Stimulated activated CD4-positive, alpha-beta T cell treated with anti-CD3 and anti-CD28 coated beads, Interleukin-12 subunit alpha, Interleukin-12 subunit beta, amount 100 ng/mL, for 48 hours (primary cell): ENCODE data around the gene CLCN1.
"Not testable (repeated sequence)": the region's sequence is repeated elsewhere in the genome, so short reads cannot be mapped to it uniquely, and the experiment has no call there.

Source experiments
- DNase-seq, 3 donors: peaks; one replicate each; pipeline ENCODE4 v3.0.0-alpha.2; 2020; ENCODE audit warnings: low read depth in 2 of 3, low spot score in 1 of 3

The CLCN1 gene

GRCh38 chr7:143383642-143383957 lies 67.7 kb downstream of the CLCN1 start:
- DNase-seq: no peak

DNA sequence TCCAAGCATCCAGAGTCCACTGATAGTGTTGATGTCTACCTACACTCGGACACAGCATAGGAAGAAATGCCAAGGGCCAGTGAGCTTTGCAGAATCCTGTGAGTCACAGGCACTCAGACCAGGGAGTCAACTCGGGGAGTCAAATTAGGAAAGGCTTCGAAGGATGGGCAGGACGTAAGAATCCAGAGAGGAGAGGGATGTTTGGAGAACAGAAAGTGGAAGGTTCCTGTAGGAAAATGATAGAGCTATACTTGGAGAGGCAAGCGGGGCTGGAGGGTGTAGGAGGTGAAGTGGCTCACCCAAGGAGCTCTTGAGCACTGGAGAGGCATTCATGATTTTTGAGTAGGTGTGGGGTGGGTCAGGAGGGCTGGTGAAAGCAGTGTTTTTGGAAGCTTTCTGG lies 68.2 kb downstream of the CLCN1 start:
- no peak for DNase-seq

DNA sequence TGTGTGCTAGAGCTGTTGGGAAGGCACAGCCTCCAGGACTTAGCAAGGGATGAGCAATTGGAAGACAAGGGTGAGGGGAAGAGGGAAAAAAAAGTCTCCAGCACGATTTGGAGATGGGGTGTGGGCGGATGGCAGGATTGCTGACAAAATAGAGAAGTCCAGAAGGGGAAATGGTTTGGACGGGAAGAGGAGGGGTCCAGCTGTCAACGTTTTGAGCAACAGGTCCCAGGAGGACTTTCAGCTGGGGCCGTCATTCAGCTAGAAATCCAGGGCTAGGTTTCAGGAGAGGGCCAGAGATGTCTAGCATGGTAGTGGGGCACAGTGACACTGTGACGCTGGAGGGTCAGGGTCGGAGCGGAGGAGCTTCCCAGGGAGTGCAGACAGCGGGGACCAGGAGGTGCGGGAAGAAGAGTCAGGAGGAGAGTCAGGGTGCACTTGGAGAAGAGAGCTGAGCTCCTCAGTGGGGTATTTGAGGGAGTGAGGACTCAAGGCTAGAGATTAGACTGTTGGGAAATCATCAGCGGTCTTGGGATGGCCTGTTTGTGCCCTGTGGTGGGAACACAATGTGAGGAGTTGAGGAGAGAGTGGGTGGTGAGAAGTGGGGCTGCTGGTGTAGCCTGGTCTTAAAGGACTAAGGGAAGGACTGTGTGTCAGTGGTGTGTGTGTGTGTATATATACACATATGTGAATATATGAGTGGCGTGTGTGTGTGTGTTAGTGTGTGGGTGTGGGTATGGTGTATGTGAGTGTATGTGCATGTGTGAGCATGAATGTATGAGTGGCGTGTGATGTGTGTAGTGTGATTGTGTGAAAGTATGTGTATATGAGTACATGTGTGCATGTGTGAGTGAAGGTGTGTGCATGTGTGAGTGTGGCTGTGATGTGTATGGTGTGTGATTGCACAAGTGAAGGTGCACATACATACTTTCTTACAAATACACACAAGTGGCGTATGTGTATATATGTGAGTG lies 69.0 kb downstream of the CLCN1 start:
- DNase-seq: no peak

- no peak for DNase-seq
Measured at GRCh38 chr7:143385891-143386781, 70.2 kb downstream of the CLCN1 start.

DNA sequence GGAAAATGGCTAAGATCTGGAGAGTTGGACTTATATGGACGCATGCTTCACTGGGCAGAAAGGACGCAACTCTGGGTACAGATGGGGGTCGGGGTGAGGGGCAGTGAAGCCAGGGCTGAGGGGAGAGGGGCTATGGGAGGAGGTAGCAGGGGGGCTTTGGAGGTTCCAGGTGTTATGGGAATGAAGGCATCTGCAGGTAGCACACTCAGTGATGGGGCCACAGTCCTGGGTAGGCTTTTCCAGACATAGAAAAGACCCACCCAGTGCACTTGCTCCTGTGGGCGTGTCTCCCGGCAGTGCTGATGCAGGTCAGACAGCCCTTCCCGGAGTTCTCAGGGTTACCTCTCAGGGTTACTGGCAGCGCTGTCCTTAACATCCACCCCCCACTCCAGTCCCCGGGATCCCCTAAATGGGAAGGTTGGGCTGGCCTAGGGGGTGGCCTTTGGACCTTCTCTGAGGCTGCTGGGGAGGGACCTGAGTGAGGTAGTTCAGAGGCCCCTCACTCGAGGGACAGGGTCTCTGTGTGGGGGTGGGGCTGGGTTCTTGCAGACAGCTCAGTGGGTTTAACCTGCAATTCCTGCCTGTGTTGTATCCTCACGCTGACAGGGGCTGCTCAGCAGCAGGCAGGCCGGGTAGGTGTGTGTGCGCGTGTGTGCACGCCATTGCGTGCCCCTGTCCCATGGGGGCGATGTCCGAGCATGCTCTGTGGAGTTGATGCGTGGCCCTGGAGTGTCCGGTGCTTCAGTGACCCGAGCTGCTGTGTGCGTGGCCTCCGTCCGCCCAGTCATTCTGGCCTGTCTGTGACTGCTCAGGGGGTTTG lies 71.5 kb downstream of the CLCN1 start:
- DNase-seq: no peak

GRCh38 chr7:143388051-143388450 lies 72.1 kb downstream of the CLCN1 start:
- DNase-seq: no peak

GRCh38 chr7:143388491-143389101 lies 72.7 kb downstream of the CLCN1 start:
- no peak for DNase-seq

DNA sequence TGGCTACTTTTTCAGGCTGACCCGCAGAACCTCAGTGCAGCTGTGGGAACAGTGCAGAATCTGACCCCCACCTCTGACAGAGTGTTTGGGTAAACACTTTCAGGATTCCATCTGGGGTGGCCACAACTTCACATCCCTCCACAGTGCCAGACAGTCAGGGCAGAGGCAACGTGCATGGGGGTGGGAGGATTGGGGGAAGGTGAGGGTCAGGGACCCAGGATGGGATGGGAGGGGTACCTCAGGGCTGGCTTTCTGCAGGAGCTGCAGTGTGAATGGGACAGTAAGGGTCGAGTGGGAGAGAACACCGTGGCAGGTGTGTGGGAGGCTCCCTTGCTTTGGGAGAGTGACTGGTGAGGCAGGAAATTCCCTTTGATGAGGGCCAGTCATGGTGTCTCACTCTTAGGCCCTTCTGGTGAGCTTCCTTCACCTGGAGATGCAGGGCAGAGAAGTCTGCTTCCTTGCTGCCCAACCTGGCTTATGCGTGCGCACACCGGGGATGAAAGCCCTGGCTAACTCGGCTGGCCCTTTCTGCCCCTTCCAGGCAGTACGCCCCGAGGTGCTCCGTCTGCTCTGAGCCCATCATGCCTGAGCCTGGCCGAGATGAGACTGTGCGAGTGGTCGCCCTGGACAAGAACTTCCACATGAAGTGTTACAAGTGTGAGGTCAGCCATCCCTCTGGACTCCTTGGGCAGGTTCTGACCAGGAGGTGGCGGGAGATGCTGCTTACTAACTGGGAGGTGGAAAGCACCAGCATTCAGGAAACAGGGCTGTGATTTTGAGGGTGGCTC lies 73.6 kb downstream of the CLCN1 start:
- DNase-seq: no peak

GRCh38 chr7:143390104-143390772 lies 74.3 kb downstream of the CLCN1 start:
- DNase-seq: no peak

DNA sequence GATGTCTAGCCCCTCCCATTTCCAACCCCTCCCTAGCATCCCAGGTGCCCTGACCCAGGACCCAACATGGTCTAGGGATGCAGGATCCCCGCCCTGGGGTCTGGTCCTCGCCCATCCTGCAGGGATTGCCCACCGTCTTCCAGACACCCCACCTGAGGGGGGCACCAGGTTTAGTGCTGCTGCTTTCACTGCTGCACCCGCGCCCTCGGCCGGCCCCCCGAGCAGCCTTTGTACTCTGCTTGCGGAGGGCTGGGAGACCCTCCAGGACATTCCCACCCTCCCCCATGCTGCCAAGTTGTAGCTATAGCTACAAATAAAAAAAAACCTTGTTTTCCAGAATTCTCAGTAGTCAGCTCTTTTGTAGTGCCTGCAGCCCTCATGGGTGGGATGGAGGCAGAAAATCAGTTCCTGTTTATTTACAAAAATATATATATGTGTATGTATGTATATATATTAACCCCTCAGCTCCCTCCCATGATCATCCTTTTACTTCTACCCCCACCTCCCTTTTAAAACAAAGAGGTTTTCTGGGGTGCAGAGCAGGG lies 74.9 kb downstream of the CLCN1 start:
- no peak for DNase-seq

- no peak for DNase-seq
Measured at GRCh38 chr7:143391462-143392404, 75.8 kb downstream of the CLCN1 start.

GRCh38 chr7:143392427-143392826 lies 76.5 kb downstream of the CLCN1 start:
- not testable (repeated sequence) for DNase-seq

DNA sequence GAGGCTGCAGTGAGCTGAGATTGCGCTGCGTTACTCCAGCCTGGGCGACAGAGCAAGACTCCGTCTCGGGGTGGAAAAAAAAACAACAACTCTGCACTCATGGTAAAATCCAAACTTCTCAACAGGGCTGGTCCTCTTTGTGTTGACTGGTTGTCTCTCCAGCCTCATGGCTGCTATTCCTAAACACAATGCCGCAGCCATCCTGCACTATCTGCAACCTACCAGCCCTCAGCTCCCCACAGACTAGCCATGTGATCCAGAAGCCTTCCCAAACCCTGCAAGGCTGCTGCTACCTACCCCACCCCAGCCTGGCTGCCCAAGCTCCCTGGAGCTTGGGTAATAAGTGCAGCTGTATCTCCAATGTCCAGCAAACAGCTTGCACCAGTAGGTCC lies 77.0 kb downstream of the CLCN1 start:
- no peak for DNase-seq

- no peak for DNase-seq
Measured at GRCh38 chr7:143393267-143394041, 77.5 kb downstream of the CLCN1 start.

GRCh38 chr7:143394068-143394467 lies 78.2 kb downstream of the CLCN1 start:
- DNase-seq: no peak

- no peak for DNase-seq
Measured at GRCh38 chr7:143394777-143395176, 78.9 kb downstream of the CLCN1 start.
